ENCODE measurements around the gene LARGE1. TPM values are rescaled to one million over a fixed set of nuclear protein-coding genes. Genes with fewer than 3 reads are reported as not detected.

Gene LARGE1
- total RNA-seq, 1 donor from 2014 or later, result 27.4 TPM

DNA sequence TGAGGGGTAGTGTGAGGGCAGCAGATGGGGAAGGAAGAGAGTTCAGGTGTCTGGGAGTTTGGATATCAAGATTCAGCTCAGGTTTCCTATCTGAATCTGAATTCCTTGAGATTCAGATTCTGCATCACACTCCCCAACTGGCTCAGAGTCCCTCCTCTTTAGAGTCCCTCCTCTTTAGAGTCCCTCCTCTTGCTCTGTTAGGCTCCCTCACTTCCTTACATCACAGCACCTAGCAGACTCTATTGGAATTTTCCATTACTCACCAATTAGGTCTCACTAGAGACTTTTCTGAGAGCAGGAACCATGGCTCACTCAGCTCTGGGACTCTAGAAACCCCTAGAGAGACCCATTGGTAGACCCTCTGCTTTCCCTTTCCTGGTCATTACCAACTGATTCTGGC is 558.7 kb downstream of the LARGE1 start:
- DNase-seq, result no peak
- no peak for ATAC-seq
- no peaks in the 10 kb centered on the region for H3K4me1 ChIP-seq
- no peak overlapping the region for H3K4me3 ChIP-seq
- intact Hi-C loops (cut with DNase I), result no loop called here
- no peaks in the 10 kb centered on the region for H3K9me3 ChIP-seq
- H3K36me3 ChIP-seq, result no peaks in the 10 kb centered on the region
- TF ChIP-seq, protein P1, sequence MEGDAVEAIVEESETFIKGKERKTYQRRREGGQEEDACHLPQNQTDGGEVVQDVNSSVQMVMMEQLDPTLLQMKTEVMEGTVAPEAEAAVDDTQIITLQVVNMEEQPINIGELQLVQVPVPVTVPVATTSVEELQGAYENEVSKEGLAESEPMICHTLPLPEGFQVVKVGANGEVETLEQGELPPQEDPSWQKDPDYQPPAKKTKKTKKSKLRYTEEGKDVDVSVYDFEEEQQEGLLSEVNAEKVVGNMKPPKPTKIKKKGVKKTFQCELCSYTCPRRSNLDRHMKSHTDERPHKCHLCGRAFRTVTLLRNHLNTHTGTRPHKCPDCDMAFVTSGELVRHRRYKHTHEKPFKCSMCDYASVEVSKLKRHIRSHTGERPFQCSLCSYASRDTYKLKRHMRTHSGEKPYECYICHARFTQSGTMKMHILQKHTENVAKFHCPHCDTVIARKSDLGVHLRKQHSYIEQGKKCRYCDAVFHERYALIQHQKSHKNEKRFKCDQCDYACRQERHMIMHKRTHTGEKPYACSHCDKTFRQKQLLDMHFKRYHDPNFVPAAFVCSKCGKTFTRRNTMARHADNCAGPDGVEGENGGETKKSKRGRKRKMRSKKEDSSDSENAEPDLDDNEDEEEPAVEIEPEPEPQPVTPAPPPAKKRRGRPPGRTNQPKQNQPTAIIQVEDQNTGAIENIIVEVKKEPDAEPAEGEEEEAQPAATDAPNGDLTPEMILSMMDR (IDR thresholded peaks at IDR 0.05), result no peak
- no peak overlapping the region for H3K27ac ChIP-seq
- no peaks in the 10 kb centered on the region for H3K27me3 ChIP-seq (ENCODE audit: low read depth)

DNA sequence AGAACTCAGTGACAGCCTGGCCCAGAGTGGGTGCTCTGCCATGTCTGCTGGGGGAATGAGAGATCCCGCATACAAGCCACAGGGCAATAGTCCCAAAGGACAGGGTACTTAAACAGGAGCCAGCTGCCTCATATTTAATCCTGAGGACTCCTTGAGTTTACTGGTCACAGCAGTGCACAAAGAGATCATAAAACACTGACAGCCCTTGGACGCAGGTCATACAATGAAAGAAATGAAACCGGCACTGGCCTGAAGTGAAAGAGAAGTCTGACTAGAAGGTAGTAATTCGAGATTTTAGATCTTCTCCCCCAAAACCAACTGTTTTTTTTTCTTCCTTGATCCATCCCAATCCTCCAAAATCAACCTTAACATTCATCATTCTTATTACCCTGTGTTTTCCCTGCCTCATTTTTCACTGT is 562.3 kb downstream of the LARGE1 start:
- Histone ChIP-seq H3K4me1 (no peaks in the 10 kb centered on the region), H3K9me3 (no peaks in the 10 kb centered on the region), H3K27me3 (ENCODE audit: low read depth) (no peaks in the 10 kb centered on the region), H3K4me3 (no peak overlapping the region), H3K27ac (no peak overlapping the region), H3K36me3 (no peaks in the 10 kb centered on the region)
- DNase-seq (no peak), ATAC-seq (no peak)
- TF ChIP-seq, protein P1 (IDR thresholded peaks at IDR 0.05), result no peak
- intact Hi-C loops (cut with DNase I), result no loop called here

DNA sequence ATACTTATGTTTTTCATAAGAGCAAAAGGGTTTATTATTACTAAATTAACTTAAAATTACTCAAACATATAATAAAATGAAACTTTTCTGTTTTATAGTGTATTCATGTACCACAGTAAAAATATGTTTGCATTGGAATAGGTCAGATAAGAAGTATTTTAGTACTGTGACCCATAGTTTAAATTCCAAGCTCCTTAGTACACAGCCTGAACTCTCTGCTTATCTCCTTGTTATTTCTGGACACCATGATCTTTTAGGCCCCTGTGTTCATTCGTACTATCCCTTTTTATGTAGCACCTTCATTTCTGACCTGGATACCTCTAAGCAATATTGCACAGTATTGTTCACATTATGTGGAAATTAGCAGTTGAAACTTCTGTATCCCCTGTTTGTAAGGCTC is 565.3 kb downstream of the LARGE1 start:
- no peaks in the 10 kb centered on the region for H3K36me3 ChIP-seq
- no peak overlapping the region for H3K4me3 ChIP-seq
- intact Hi-C loops (cut with DNase I), result no loop called here
- H3K9me3 ChIP-seq, result no peaks in the 10 kb centered on the region
- H3K27ac ChIP-seq, result no peak overlapping the region
- TF ChIP-seq, protein P1 (IDR thresholded peaks at IDR 0.05), result no peak
- DNase-seq (no peak), ATAC-seq (no peak)
- H3K27me3 ChIP-seq (ENCODE audit: low read depth), result no peaks in the 10 kb centered on the region
- H3K4me1 ChIP-seq, result no peaks in the 10 kb centered on the region

DNA sequence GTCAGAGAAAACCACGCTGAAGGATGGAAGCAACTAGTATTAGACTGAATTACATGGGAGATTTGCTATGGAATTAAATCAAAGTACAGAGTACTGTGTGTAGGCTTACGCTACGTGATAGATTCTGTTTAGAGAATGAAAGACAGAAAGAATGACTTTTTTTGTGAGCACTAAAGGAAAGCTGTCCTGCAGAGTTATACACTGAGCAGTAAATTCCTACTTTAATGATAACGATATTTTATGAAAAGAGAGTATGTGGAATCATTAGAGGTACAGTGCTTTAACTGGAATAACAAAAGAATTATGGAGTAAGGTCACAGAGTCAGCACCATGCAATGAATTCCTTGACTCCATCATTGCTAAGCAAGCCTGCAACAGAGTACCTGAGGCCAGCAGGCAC is 566.8 kb downstream of the LARGE1 start:
- H3K4me1 ChIP-seq, result no peaks in the 10 kb centered on the region
- ATAC-seq (no peak), DNase-seq (no peak)
- H3K4me3 ChIP-seq, result no peak overlapping the region
- no peak overlapping the region for H3K27ac ChIP-seq
- no peaks in the 10 kb centered on the region for H3K36me3 ChIP-seq
- no peaks in the 10 kb centered on the region for H3K9me3 ChIP-seq
- TF ChIP-seq, protein P1 (IDR thresholded peaks at IDR 0.05), result no peak
- intact Hi-C loops (cut with DNase I), result no loop called here
- no peaks in the 10 kb centered on the region for H3K27me3 ChIP-seq (ENCODE audit: low read depth)

DNA sequence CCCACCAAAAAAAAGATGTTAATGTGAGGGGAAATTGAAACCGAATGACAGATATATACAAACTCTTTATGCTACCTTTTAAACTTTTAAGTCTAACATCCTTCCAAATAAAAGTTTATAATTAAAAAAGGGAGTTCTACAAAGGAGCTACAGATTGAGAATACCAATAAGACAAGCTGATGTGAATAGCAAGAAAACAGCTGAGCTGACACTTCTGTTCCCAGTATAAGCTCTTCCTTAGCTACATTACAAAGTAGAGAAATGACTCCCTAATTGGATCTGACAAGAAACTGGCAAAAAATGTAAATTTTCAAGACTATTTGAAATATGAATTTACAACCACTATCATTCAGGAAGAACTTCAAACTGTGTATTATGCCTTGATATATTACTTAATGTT is 567.5 kb downstream of the LARGE1 start:
- ATAC-seq (no peak), DNase-seq (no peak)
- Histone ChIP-seq H3K36me3 (no peaks in the 10 kb centered on the region), H3K9me3 (no peaks in the 10 kb centered on the region), H3K27ac (no peak overlapping the region), H3K27me3 (ENCODE audit: low read depth) (no peaks in the 10 kb centered on the region), H3K4me3 (no peak overlapping the region), H3K4me1 (no peaks in the 10 kb centered on the region)
- intact Hi-C loops (cut with DNase I), result no loop called here
- TF ChIP-seq, protein P1 (IDR thresholded peaks at IDR 0.05), result no peak

DNA sequence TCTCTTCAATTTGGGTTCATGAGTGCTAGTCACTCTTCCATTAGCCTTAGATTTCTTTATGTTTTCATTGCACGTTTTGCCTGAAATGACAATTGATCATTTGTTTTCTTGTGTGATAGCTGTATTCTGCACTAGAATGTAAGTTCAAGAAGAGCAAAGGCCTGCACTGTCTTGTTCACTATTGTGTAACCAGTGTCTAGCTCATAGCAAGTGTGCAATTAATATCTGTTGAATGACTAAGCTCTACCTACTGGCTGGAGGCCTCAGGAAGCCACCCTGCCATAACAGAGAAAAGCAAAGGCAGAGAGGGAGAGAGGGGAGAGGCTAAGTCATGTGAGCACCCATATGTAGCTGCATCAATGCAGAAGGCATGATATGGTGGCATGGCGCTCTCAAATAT is 569.3 kb downstream of the LARGE1 start:
- ATAC-seq (no peak), DNase-seq (no peak)
- Histone ChIP-seq H3K4me1 (no peaks in the 10 kb centered on the region), H3K9me3 (no peaks in the 10 kb centered on the region), H3K4me3 (no peak overlapping the region), H3K27ac (no peak overlapping the region), H3K27me3 (ENCODE audit: low read depth) (no peaks in the 10 kb centered on the region), H3K36me3 (no peaks in the 10 kb centered on the region)
- TF ChIP-seq, protein P1 (IDR thresholded peaks at IDR 0.05), result no peak
- intact Hi-C loops (cut with DNase I), result no loop called here

All from lower lobe of right lung (tissue), 2 donors.